Measurements from ENCODE around the gene TRMT112. TPM values are rescaled to one million over a fixed set of nuclear protein-coding genes. Genes with fewer than 3 reads are reported as not detected.

TRMT112 gene
- total and polyA plus RNA-seq, 2 of the 8 experiments (the other 6 are each of a cell fraction or from before 2014, with no cell fraction given), result 300 to 650 TPM

GRCh38 chr11:64314146-64314804 lies 3.1 kb downstream of the TRMT112 start:
- CTCF ChIA-PET (ENCODE audit: partially characterized antibody), result interaction anchor here (0.5 to 20.8 kb wide), 9 partner anchors 10 to 1132 kb away, joined by 3 to 614 read pairs (median 3); partner anchors contain the start of genes CATSPERZ and CCDC88B
- FAIRE-seq, result no peak

More at GRCh38 chr11:64314146-64314804, 3.1 kb downstream of the TRMT112 start:
- no peak overlapping the region for H2AK5ac ChIP-seq (ENCODE audit: low read depth, low read length)
- no peak overlapping the region for H3K4ac ChIP-seq (replicated peaks; ENCODE audit: insufficient read length, low read depth, low read length)
- no peak overlapping the region for H2BK5ac ChIP-seq (ENCODE audit: low read depth, low read length)
- H3K4me3 ChIP-seq (ENCODE audit: extremely low read depth in 1 of 4, insufficient read depth in 2 of 4, low read depth in 3 of 4, low read length in 4 of 4), result no peak overlapping the region
- H3K9ac ChIP-seq (replicated peaks in 1 of 4; ENCODE audit: extremely low read depth in 1 of 4, low read depth in 3 of 4, low read length in 3 of 4), result no peak overlapping the region
- H3K23me2 ChIP-seq (ENCODE audit: low read depth, low read length), result peaks cover 5% of the 10 kb centered on the region; the same call in 1 of the 2 replicates
- H3K23ac ChIP-seq (ENCODE audit: insufficient read length), result no peak overlapping the region
- peaks cover 0 to 17% of the 10 kb centered on the region in 2 experiments; a peak in 2 of 4 replicates for H3K79me2 ChIP-seq (ENCODE audit: control insufficient read depth in 1 of 2, insufficient read depth in 2 of 2, low read length in 2 of 2)
- H2BK20ac ChIP-seq (ENCODE audit: low read length), result no peak overlapping the region
- no peak overlapping the region for H2BK12ac ChIP-seq (ENCODE audit: low read depth, low read length)
- peaks cover 6% of the 10 kb centered on the region; the same call in 1 of the 2 replicates for H3K79me1 ChIP-seq (ENCODE audit: low read depth, low read length)
- no peaks in the 10 kb centered on the region for H3K9me3 ChIP-seq (ENCODE audit: insufficient read depth in 2 of 2, low read depth in 1 of 2, low read length in 1 of 2)
- POLR2A ChIA-PET (ENCODE audit: partially characterized antibody), result interaction anchor here (0.7 to 6.6 kb wide), 7 partner anchors 9 to 67 kb away, joined by 3 to 61 read pairs (median 3); partner anchors contain the start of gene ESRRA
- H3K27me3 ChIP-seq (replicated peaks in 1 of 4; ENCODE audit: control insufficient read depth in 3 of 4, extremely low read depth in 1 of 4, insufficient read depth in 3 of 4, low read length in 3 of 4), result no peaks in the 10 kb centered on the region
- H3K18ac ChIP-seq (ENCODE audit: extremely low read depth, low read length), result no peak overlapping the region
- no peak overlapping the region for H4K5ac ChIP-seq (ENCODE audit: insufficient read length, low read depth, low read length)
- no peak overlapping the region for H3K56ac ChIP-seq (replicated peaks; ENCODE audit: insufficient read length, low read depth, low read length)
- DNase-seq (ENCODE audit: low read depth in 1 of 2, low spot score in 2 of 2), result no peak
- H3K4me1 ChIP-seq (replicated peaks in 1 of 4; ENCODE audit: control insufficient read depth in 3 of 4, insufficient read depth in 4 of 4, low read length in 3 of 4), result peaks cover 0 to 5% (median 3%) of the 10 kb centered on the region in 4 experiments; a peak in 5 of 7 replicates
- no peak overlapping the region for H3K14ac ChIP-seq (ENCODE audit: insufficient read length)
- no peak overlapping the region for H4K91ac ChIP-seq (replicated peaks; ENCODE audit: insufficient read length, low read length)
- peaks cover 0 to 16% (median 10%) of the 10 kb centered on the region in 4 experiments; a peak in 7 of 8 replicates for H3K36me3 ChIP-seq (ENCODE audit: control insufficient read depth in 2 of 4, insufficient read depth in 4 of 4, low read length in 3 of 4)
- H3K27ac ChIP-seq (ENCODE audit: low read depth, low read length), result no peak overlapping the region
- no peak overlapping the region for H3K4me2 ChIP-seq (ENCODE audit: insufficient read depth in 1 of 2, low read depth in 2 of 2, low read length in 2 of 2)
- H4K8ac ChIP-seq (ENCODE audit: extremely low read depth, insufficient read depth, low read length), result no peak overlapping the region; the same call in 1 of the 2 replicates
- H4K20me1 ChIP-seq (replicated peaks in 1 of 2; ENCODE audit: control insufficient read depth in 1 of 2, insufficient read depth in 2 of 2, low read length in 2 of 2), result peaks cover 0 to 3% of the 10 kb centered on the region in 2 experiments
- TF ChIP-seq CHD2 (IDR thresholded peaks at IDR 0.05; ENCODE audit: low read length), result no peak
- peak in 2 of 3 experiments; percentile 23 to 59; a peak in 2 of 4 replicates for TF ChIP-seq CTCF (IDR thresholded peaks at IDR 0.05; ENCODE audit: control extremely low read depth in 1 of 3, insufficient read depth in 1 of 3, low read depth in 1 of 3, low read length in 3 of 3)
- TF ChIP-seq KDM4A (IDR thresholded peaks at IDR 0.05; ENCODE audit: low read depth, low read length, severe bottlenecking), result no peak
- no peak overlapping the region for H2BK120ac ChIP-seq (replicated peaks; ENCODE audit: low read depth, low read length)
- no peak overlapping the region for H2BK15ac ChIP-seq (ENCODE audit: low read length)
- H2AFZ ChIP-seq (ENCODE audit: low read length), result no peak overlapping the region
- 88% methylated on average over 18 of the region's 19 CpGs; no CpG with 5 or more reads in 1 of the 2 experiments for WGBS, 2 experiments (ENCODE audit: extremely low coverage in 1 of 2, insufficient coverage in 1 of 2, insufficient read length in 1 of 2, insufficient replicate concordance in 2 of 2, low coverage in 1 of 2, low lambda C conversion rate in 2 of 2, missing lambda C conversion rate in 1 of 2)
